Lower leg skin (tissue), 3 donors: ENCODE data around the gene POLR1D.

Source experiments
- POLR2A ChIP-seq, 2 donors: fragments of 450-650 bp; IDR thresholded peaks; one replicate each; pipeline ENCODE4 v1.6.1; 2016 to 2017; ENCODE audit warnings: antibody characterized with exemption in 2 of 2, mild to moderate bottlenecking in 1 of 2, moderate library complexity in 1 of 2
- TF ChIP-seq, protein P1 (sequence below), 3 donors: fragments of 450-650 bp; IDR thresholded peaks; one replicate each; pipeline ENCODE4 v1.5.1; 2016; ENCODE audit warnings: antibody characterized with exemption in 3 of 3, mild to moderate bottlenecking in 3 of 3, moderate library complexity in 2 of 3

DNA sequence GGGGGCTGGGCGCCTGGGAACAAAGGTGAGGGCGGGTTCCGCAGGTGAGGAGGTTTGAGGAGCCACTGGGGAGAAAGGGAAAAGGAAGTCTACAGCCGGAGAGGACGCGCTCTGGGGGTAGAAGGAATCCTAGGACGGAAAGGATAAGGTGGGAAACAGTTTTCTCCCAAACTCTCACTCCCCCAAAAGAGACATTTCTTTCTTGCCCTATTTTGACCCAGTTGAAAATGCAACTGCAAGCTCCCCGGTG lies 651 bp upstream of the POLR1D start:
- TF ChIP-seq, protein P1, sequence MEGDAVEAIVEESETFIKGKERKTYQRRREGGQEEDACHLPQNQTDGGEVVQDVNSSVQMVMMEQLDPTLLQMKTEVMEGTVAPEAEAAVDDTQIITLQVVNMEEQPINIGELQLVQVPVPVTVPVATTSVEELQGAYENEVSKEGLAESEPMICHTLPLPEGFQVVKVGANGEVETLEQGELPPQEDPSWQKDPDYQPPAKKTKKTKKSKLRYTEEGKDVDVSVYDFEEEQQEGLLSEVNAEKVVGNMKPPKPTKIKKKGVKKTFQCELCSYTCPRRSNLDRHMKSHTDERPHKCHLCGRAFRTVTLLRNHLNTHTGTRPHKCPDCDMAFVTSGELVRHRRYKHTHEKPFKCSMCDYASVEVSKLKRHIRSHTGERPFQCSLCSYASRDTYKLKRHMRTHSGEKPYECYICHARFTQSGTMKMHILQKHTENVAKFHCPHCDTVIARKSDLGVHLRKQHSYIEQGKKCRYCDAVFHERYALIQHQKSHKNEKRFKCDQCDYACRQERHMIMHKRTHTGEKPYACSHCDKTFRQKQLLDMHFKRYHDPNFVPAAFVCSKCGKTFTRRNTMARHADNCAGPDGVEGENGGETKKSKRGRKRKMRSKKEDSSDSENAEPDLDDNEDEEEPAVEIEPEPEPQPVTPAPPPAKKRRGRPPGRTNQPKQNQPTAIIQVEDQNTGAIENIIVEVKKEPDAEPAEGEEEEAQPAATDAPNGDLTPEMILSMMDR (IDR thresholded peaks at IDR 0.05): no peak
- TF ChIP-seq POLR2A (IDR thresholded peaks at IDR 0.05): no peak
